Activated CD4-positive, alpha-beta T cell treated with anti-CD3 and anti-CD28 coated beads, Interleukin-2, amount 10 ng/mL, durations not matched to agents 24 days and 14 days (primary cell): Measurements from ENCODE around the gene LRP1B. TPM values are rescaled to one million over a fixed set of nuclear protein-coding genes. Genes with fewer than 3 reads are reported as not detected.

Experiments
- DNase-seq: peaks from one replicate; pipeline ENCODE4 v3.0.0; 2022
- H3K27ac Mint-ChIP-seq: one replicate; pipeline ENCODE4 v1.8.0; 2022; ENCODE audit warnings: mild to moderate bottlenecking, mixed read lengths
- H3K27me3 Mint-ChIP-seq: one replicate; pipeline ENCODE4 v1.8.0; 2022; ENCODE audit warnings: mixed read lengths
- H3K36me3 Mint-ChIP-seq: one replicate; pipeline ENCODE4 v1.8.0; 2022; ENCODE audit warnings: low read depth, mild to moderate bottlenecking, mixed read lengths
- H3K4me1 Mint-ChIP-seq: one replicate; pipeline ENCODE4 v1.8.0; 2021; ENCODE audit warnings: mixed read lengths
- H3K4me3 Mint-ChIP-seq: one replicate; pipeline ENCODE4 v1.8.0; 2022; ENCODE audit warnings: mild to moderate bottlenecking, moderate library complexity, mixed read lengths
- H3K9me3 Mint-ChIP-seq: one replicate; pipeline ENCODE4 v1.8.0; 2021; ENCODE audit warnings: mixed read lengths
- intact Hi-C: fragments of 100-400 bp; cut with micrococcal nuclease; formaldehyde crosslinking; loops from one replicate; pipeline ENCODE4 v1.15.1; 2023
- total RNA-seq: library from RNA; stranded (reverse); gene quantifications from 2 replicates; pipeline ENCODE4 v1.2.3, GENCODE V29; 2022

LRP1B gene
- total RNA-seq, 1 donor from 2014 or later, result not detected

DNA sequence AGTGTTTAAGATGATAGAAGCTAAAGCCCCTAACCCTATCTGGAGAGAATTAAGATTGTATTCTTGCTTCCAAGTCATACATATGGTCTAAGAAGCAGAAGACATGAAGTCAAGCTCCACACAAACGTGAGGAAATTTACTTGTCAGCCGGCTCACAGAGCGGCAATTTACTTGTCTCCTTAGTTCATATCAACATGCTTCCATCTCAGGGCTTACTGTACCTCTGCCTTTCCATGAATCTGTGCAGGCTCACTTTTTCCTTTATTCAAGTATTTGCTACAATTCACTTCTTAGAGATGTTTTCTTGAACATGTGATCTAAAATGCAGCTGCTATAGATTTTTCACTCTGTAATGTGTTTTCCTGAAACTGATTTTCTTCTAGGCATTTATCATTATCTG is 1386.4 kb downstream of the LRP1B start:
- intact Hi-C loops, result no loop called here
- H3K36me3 Mint-ChIP-seq, result no peaks in the 10 kb centered on the region
- no peak overlapping the region for H3K4me3 Mint-ChIP-seq
- no peak overlapping the region for H3K27ac Mint-ChIP-seq
- no peaks in the 10 kb centered on the region for H3K4me1 Mint-ChIP-seq
- no peaks in the 10 kb centered on the region for H3K9me3 Mint-ChIP-seq
- no peaks in the 10 kb centered on the region for H3K27me3 Mint-ChIP-seq
- DNase-seq, result no peak

DNA sequence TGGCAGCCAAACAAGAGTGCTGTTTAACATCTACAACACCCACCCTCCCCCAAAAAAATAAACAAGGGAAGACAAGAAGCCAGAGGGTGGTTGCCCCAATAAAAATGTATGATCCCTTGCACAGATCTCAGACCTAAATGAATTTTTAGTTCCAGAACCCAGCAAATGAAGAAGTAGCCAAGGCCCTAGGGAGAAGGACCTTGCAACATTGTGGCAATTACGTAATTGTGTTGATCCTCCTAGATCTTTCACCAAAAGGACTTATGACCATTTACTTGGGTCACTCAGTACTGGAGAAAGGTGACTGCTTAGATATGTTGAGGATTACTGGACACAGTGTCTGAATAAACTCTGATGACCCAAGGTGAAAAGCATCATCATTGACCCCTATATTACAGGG is 1393.8 kb downstream of the LRP1B start:
- H3K36me3 Mint-ChIP-seq, result no peaks in the 10 kb centered on the region
- H3K4me1 Mint-ChIP-seq, result no peaks in the 10 kb centered on the region
- no peak for DNase-seq
- H3K27me3 Mint-ChIP-seq, result no peaks in the 10 kb centered on the region
- intact Hi-C loops, result no loop called here
- H3K27ac Mint-ChIP-seq, result no peak overlapping the region
- no peaks in the 10 kb centered on the region for H3K9me3 Mint-ChIP-seq
- no peak overlapping the region for H3K4me3 Mint-ChIP-seq

GRCh38 chr2:140734992-140735391 is 1395.8 kb downstream of the LRP1B start:
- Mint-ChIP-seq H3K27me3 (no peaks in the 10 kb centered on the region), H3K27ac (no peak overlapping the region), H3K36me3 (no peaks in the 10 kb centered on the region), H3K4me3 (no peak overlapping the region), H3K9me3 (peaks cover 6% of the 10 kb centered on the region), H3K4me1 (no peaks in the 10 kb centered on the region)
- intact Hi-C loops, result no loop called here
- DNase-seq, result no peak

DNA sequence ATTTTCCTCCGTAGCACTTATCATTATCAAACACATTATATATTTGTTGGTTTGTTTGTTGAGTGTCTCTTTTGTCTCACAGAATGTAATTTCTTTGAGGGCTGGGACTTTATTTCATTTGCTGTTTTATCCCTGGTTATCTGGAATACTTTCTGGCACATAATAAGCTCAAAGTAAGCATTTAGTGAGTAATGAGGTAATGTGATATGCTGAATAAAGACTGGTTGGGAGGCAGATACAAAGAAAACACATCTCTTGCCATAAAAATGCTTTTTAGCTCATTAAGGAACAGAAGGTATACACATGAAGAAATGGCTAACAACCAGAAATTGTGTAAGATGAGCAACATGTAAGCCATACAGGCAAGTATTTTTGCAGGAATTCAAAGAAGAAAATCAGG is 1411.8 kb downstream of the LRP1B start:
- no peak overlapping the region for H3K27ac Mint-ChIP-seq
- intact Hi-C loops, result no loop called here
- no peak for DNase-seq
- H3K4me1 Mint-ChIP-seq, result no peaks in the 10 kb centered on the region
- no peaks in the 10 kb centered on the region for H3K36me3 Mint-ChIP-seq
- H3K4me3 Mint-ChIP-seq, result no peak overlapping the region
- no peaks in the 10 kb centered on the region for H3K9me3 Mint-ChIP-seq
- H3K27me3 Mint-ChIP-seq, result no peaks in the 10 kb centered on the region

DNA sequence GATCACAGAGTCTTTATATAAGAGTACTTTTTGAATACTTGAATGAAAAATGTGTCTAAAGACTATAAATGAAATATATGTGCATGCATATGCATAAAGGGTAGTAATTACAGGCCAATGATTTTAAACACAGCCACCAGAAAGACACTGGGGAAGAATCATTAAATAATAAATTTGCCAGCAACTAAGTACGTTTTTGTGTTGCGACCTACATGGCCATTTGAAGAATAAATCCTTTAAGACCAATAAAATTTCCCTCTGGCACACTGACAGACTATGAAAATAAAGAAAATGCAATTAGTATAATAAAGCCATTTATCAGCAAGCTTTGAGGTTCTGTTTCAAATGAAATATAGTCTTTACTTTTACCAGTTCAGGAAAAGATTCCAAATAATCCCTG is 1413.3 kb downstream of the LRP1B start:
- intact Hi-C loops, result no loop called here
- no peak overlapping the region for H3K4me3 Mint-ChIP-seq
- H3K27me3 Mint-ChIP-seq, result no peaks in the 10 kb centered on the region
- H3K9me3 Mint-ChIP-seq, result no peaks in the 10 kb centered on the region
- no peaks in the 10 kb centered on the region for H3K4me1 Mint-ChIP-seq
- no peak for DNase-seq
- H3K27ac Mint-ChIP-seq, result no peak overlapping the region
- no peaks in the 10 kb centered on the region for H3K36me3 Mint-ChIP-seq

DNA sequence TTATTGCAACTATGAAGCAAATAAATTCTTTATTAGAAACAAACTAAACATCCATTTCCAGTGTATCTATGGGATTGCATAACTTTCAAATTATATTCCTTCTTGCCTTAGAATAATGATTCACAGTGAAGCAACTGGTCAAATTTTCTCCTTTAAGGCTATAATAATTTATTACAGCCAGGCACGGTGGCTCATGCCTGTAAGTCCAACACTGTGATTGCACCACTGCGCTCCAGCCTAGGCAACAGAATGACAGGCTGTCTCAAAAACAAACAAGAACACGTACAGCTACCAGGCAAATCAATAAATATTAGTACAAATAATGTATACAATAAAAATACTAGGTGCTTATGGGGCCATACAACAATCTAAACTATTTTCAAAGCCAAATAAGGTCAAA is 1416.2 kb downstream of the LRP1B start:
- Mint-ChIP-seq H3K36me3 (no peaks in the 10 kb centered on the region), H3K4me3 (no peak overlapping the region), H3K27me3 (no peaks in the 10 kb centered on the region), H3K4me1 (no peaks in the 10 kb centered on the region), H3K9me3 (no peaks in the 10 kb centered on the region), H3K27ac (no peak overlapping the region)
- DNase-seq, result no peak
- intact Hi-C loops, result no loop called here

DNA sequence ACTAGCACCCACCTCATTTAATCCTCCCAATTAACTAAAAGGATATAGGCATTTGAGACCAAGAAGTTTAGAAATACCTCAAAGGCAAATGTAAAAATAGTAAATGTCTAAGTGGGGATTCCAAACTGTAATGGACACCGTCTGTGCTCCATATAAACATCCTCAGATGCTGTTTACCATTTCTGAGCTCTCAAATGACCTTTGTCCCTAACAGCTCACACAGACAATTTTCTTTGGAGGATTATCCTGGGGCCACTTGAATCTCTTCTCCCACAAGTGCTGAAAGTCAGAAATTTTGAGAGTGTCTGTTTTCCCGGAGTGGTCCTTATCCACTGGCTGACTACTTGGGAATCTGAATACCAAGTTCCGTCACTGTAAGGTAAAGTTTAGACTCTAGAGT is 1418.9 kb downstream of the LRP1B start:
- Mint-ChIP-seq H3K27ac (no peak overlapping the region), H3K4me1 (no peaks in the 10 kb centered on the region), H3K9me3 (no peaks in the 10 kb centered on the region), H3K36me3 (no peaks in the 10 kb centered on the region), H3K27me3 (no peaks in the 10 kb centered on the region), H3K4me3 (no peak overlapping the region)
- DNase-seq, result no peak
- intact Hi-C loops, result no loop called here

GRCh38 chr2:140701726-140702125 is 1429.1 kb downstream of the LRP1B start:
- H3K36me3 Mint-ChIP-seq, result no peaks in the 10 kb centered on the region
- H3K9me3 Mint-ChIP-seq, result no peaks in the 10 kb centered on the region
- intact Hi-C loops, result no loop called here
- no peak overlapping the region for H3K4me3 Mint-ChIP-seq
- no peaks in the 10 kb centered on the region for H3K4me1 Mint-ChIP-seq
- H3K27ac Mint-ChIP-seq, result no peak overlapping the region
- no peaks in the 10 kb centered on the region for H3K27me3 Mint-ChIP-seq
- DNase-seq, result no peak

DNA sequence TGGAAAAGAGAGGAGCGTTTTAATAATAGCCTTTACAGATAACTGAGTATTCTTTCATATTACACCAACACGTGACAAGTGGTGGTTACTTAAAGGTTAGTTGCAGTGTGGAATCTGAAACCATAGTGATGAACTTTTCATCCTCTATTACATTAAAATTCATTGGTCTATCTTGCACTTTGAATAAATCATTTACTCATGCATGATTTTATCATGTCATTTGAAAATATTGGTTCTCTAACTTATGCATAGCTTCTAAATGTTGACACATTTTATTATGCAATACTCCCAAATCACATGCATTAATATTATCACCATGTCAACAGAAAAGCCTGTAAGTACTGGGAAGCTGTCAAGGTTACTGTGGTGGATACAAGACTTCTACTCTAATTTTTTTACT is 1432.2 kb downstream of the LRP1B start:
- DNase-seq, result no peak
- intact Hi-C loops, result no loop called here
- no peaks in the 10 kb centered on the region for H3K36me3 Mint-ChIP-seq
- no peaks in the 10 kb centered on the region for H3K4me1 Mint-ChIP-seq
- no peaks in the 10 kb centered on the region for H3K9me3 Mint-ChIP-seq
- H3K27ac Mint-ChIP-seq, result no peak overlapping the region
- H3K4me3 Mint-ChIP-seq, result no peak overlapping the region
- H3K27me3 Mint-ChIP-seq, result no peaks in the 10 kb centered on the region

DNA sequence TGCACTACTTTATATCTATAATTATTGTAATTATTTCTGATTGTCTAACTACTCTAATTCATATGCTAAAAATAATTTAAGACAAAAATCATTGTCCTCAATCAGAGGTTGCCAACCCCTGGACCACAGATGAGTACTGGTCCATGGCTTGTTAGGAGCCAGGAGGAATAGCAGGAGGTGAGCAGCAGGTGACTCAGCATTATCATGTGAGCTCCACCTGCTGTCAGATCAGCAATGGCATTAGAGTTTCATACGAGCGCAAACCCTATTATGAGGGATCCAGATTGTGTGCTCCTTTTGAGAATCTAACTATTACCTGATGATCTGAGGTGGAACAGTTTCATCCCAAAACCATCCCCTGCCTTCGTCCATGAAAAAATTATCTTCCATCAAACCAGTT is 1434.4 kb downstream of the LRP1B start:
- no peaks in the 10 kb centered on the region for H3K36me3 Mint-ChIP-seq
- H3K4me1 Mint-ChIP-seq, result no peaks in the 10 kb centered on the region

GRCh38 chr2:140695155-140695554 is 1435.7 kb downstream of the LRP1B start:
- intact Hi-C loops, result no loop called here
- no peak overlapping the region for H3K4me3 Mint-ChIP-seq
- no peaks in the 10 kb centered on the region for H3K27me3 Mint-ChIP-seq
- no peaks in the 10 kb centered on the region for H3K36me3 Mint-ChIP-seq
- no peaks in the 10 kb centered on the region for H3K4me1 Mint-ChIP-seq
- H3K27ac Mint-ChIP-seq, result no peak overlapping the region
- no peaks in the 10 kb centered on the region for H3K9me3 Mint-ChIP-seq
- DNase-seq, result no peak

More for the DNA sequence above, 1434.4 kb downstream of the LRP1B start:
- no peak overlapping the region for H3K27ac Mint-ChIP-seq
- intact Hi-C loops, result no loop called here
- H3K9me3 Mint-ChIP-seq, result no peaks in the 10 kb centered on the region
- no peaks in the 10 kb centered on the region for H3K27me3 Mint-ChIP-seq
- no peak for DNase-seq
- H3K4me3 Mint-ChIP-seq, result no peak overlapping the region

DNA sequence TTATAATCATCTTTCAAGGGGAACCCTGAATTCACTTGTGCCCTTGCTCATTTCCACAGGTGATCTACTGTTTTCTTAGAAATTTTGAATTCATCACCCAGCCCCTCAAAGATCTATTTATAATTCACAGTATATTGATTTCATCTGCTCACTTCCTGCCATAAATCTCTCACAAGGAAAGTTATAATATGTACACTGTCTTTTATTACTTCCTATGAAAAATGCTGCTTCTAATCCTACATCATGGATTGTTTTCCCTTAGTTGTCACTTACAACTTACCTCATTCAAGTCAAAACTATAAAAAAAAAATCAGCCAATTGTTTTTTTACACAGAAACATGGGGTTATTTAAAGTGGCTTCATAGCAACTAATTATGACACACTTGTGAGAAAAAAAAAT is 1443.0 kb downstream of the LRP1B start:
- Mint-ChIP-seq H3K27me3 (no peaks in the 10 kb centered on the region), H3K4me3 (no peak overlapping the region), H3K4me1 (no peaks in the 10 kb centered on the region), H3K36me3 (no peaks in the 10 kb centered on the region), H3K27ac (no peak overlapping the region), H3K9me3 (no peaks in the 10 kb centered on the region)
- DNase-seq, result no peak
- intact Hi-C loops, result no loop called here

DNA sequence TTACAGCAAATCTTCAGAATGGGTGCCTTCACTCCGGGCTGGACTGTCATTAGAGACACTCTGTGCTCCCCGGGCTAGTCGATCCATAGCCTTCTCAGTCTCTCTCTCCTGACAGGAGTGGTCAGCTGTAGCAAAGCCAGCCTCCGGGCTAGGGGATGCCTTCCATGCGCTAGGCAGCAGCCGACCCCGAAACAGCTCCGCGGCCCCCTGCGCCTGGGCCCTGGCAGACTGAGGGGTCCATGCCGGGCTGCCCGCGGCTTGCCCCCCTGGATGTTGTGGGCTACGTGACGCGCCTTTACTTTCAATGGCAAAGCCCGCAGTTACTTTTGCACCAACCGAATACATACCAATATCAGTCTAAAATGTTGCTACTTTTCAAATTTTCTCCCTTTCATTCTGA is 1447.2 kb downstream of the LRP1B start:
- Mint-ChIP-seq H3K27ac (no peak overlapping the region), H3K4me3 (no peak overlapping the region), H3K27me3 (no peaks in the 10 kb centered on the region), H3K36me3 (no peaks in the 10 kb centered on the region), H3K4me1 (no peaks in the 10 kb centered on the region), H3K9me3 (peaks cover 2% of the 10 kb centered on the region)
- intact Hi-C loops, result no loop called here
- no peak for DNase-seq

DNA sequence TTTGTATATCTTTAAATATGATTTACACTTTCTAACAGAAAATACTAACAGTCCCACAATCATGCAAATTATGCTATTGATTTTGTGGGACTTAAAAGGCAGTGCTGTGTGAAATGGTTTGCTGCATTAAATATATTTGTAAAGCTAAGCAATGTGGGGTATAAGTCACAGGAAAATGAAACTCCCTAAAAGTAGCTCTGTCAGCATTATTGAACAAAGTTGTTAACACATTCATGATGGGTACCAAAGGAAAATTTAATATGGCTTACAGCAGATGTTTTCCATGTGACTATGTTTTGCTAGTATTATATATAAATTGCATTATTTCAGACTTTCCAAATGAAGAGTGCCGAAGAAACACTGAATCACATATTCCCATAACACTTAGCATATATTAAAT is 1450.0 kb downstream of the LRP1B start:
- no peaks in the 10 kb centered on the region for H3K36me3 Mint-ChIP-seq
- no peak overlapping the region for H3K27ac Mint-ChIP-seq
- no peaks in the 10 kb centered on the region for H3K4me1 Mint-ChIP-seq
- DNase-seq, result no peak
- intact Hi-C loops, result no loop called here
- H3K27me3 Mint-ChIP-seq, result no peaks in the 10 kb centered on the region
- H3K4me3 Mint-ChIP-seq, result no peak overlapping the region
- peaks cover 2% of the 10 kb centered on the region for H3K9me3 Mint-ChIP-seq

DNA sequence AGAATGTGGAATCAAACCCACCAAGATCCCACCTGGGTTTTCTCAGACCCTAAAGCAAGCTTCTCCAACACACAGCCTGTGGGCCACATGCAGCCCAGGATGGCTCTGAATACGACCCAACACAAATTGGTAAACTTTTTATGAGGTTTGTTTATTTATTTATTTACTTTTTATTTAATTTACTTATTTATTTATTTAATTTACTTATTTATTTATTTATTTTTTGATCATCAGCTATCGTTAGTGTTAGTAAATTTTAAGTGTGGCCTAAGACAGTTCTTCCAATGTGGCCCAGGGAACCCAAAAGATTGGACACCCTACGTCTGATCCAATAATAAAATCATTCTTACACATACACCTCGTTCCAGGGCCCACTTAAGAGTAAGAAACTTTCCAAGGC is 1451.1 kb downstream of the LRP1B start:
- Mint-ChIP-seq H3K27me3 (no peaks in the 10 kb centered on the region), H3K9me3 (peaks cover 2% of the 10 kb centered on the region), H3K27ac (no peak overlapping the region), H3K4me1 (no peaks in the 10 kb centered on the region), H3K4me3 (no peak overlapping the region), H3K36me3 (no peaks in the 10 kb centered on the region)
- intact Hi-C loops, result no loop called here
- DNase-seq, result no peak

DNA sequence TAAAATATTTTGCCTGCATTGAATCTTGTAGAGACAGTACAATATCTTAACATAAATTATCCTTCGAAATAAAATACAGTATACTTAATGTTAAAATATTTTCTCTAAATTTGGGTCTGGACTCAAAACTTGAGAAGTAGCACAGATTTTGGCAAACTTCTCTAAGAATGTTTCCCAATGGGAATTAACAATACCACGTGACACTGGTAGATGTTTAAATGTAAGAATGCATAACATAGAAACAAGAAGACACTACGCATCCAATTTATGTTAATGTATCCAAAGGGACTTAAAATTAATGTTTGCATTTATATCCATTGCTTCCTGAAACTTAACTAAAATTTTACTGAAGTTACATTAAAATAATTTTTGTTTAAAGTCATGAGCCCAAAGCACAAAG is 1460.9 kb downstream of the LRP1B start:
- no peaks in the 10 kb centered on the region for H3K9me3 Mint-ChIP-seq
- H3K36me3 Mint-ChIP-seq, result no peaks in the 10 kb centered on the region
- DNase-seq, result no peak
- intact Hi-C loops, result no loop called here
- H3K4me1 Mint-ChIP-seq, result no peaks in the 10 kb centered on the region
- H3K4me3 Mint-ChIP-seq, result no peak overlapping the region
- H3K27me3 Mint-ChIP-seq, result no peaks in the 10 kb centered on the region
- H3K27ac Mint-ChIP-seq, result no peak overlapping the region
